ENCODE measurements around the gene STAC2.
"Not testable (repeated sequence)": the region's sequence is repeated elsewhere in the genome, so short reads cannot be mapped to it uniquely, and the experiment has no call there.

The STAC2 gene

GRCh38 chr17:39186481-39187002 is 39.2 kb downstream of the STAC2 start:
- DNase-seq (ENCODE audit: low read depth), result no peak

GRCh38 chr17:39183720-39184119 is 42.0 kb downstream of the STAC2 start:
- no peak for DNase-seq (ENCODE audit: low read depth)

GRCh38 chr17:39183045-39183444 is 42.7 kb downstream of the STAC2 start:
- DNase-seq (ENCODE audit: low read depth), result no peak

DNA sequence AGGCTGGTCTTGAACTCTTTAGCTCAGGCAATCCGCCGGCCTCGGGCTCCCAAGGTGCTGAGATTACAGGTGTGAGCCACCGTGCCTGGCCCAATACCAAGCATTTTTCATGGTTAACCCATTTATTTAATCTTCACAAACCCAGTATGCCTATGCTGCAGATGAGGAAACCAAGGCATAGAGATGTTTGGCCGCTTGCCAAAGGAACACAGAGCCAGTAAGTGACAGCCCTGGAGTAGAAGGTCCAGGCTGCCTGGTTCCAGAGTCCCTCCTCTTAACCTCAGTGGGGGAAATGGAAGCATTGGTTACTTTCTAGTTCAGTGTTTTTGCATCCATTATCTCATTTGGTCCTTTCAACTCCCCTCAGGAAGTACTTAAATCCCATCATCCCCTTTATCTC is 44.4 kb downstream of the STAC2 start:
- no peak for DNase-seq (ENCODE audit: low read depth)

GRCh38 chr17:39178536-39178935 is 47.2 kb downstream of the STAC2 start:
- DNase-seq (ENCODE audit: low read depth), result no peak

DNA sequence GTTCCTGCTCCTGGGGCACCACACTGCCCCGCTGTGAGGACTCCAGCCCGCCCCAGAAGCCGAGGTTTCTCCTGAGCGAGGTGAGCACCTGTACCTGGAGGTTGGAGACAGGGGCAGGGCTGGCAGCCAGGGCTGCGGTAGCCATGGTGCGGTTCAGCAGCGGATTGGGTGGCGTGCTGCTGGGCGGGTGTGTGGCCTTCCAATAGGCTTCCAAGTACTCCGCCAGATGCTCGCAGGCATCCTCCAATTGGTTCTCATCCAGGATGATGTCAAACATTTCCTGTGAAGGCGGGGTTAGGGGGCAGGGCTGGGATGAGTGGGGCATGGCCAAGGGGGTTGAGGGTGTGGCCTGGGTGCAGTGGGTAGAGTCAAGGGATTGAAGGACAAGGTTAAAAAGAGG is 48.5 kb downstream of the STAC2 start:
- no peak for DNase-seq (ENCODE audit: low read depth)

DNA sequence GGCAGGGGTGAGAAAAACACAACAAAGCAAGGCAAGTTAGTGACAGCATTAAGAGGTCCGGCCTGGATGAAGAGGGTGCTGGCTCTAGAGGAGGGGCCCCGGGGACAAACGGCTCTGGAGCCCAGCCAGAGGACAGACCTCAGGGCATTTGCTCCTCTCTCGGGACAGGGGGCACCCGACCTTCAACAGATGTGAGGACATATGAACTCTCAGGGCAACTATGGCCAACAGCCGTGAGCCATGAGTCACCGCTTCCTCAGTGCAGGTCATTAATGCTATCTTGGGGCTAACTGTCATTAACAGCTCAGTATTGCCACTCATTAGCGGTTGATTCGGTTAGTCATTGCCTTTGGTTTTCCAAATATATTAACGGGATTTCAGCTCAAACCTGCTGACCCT is 50.1 kb downstream of the STAC2 start:
- DNase-seq (ENCODE audit: low read depth), result no peak

DNA sequence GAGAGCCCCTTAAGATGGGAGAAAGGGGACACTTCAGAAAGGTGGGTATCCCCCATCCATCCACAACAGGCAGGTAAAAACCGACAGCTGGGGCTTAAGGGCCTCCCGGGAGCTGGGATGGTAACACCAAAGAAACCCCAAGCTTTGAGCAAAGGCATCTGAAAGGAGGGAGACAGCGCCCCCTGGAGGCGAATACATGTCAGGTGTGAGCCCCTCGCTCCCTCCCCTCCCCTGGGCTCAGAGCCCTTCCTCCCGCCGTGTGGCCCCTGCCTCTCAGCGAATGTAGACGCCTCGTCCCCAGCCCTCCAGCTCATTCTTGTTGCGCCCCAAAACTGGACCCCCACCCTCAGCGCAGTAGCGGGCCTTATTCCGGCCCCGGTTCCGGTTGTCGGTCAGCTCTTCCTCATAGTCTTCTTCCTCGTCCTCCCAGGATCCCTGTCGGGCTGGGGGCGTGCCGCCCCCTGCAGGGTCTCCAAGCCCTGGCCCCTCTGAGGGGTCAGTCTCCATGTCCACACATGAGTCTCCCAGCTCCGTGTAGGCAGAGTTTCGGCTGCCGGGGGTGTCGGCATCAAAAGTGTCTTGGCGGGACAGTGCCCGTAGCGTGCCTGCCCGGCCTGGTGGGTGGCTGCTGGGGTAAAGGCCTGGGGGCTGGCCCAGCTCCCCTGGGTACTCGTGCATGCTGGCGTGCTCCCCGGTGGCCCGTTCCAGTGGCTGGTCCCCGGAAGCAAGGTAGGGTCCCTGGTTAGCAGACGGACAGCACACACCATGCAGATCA is 50.6 kb downstream of the STAC2 start:
- DNase-seq (ENCODE audit: low read depth), result no peak

DNA sequence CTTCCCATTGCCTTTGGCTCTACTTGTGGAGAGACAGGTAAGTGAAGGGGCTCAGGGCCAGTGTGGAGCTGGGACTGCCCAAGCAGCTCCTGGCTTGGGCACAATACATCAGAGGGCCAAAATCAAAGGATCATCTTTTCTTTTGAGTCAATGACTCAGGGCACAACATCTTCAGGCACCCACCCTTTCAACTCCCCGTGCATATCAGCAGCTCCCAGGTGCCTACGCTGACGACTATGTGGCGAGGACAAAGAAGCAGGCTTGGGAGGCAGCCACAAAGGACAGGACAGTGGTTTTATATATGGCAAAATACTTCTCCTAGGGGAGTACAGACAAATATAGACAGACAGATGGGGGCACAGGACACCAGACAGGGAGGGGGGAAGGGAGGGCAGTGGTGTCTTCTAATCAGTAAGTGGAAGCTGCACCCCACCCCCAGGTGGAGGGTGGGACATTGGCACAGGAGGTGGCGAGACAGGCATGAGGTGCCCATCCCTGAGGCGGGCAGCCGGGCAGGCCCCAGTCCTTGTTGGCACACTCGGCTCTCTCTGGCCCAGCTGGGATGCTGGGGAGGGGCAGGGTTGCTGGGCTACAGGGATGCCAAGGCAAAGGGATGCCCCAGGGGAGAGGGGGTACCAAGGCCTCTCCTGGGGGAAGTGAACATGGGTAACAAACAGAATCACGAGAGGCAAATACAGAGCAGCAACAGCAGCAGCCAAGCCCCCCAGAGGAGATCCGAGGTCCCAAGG is 52.0 kb downstream of the STAC2 start:
- DNase-seq (ENCODE audit: low read depth), result no peak

- no peak for DNase-seq (ENCODE audit: low read depth)
Measured at GRCh38 chr17:39173080-39173479, 52.7 kb downstream of the STAC2 start.

GRCh38 chr17:39171933-39172332 is 53.8 kb downstream of the STAC2 start:
- DNase-seq (ENCODE audit: low read depth), result no peak

DNA sequence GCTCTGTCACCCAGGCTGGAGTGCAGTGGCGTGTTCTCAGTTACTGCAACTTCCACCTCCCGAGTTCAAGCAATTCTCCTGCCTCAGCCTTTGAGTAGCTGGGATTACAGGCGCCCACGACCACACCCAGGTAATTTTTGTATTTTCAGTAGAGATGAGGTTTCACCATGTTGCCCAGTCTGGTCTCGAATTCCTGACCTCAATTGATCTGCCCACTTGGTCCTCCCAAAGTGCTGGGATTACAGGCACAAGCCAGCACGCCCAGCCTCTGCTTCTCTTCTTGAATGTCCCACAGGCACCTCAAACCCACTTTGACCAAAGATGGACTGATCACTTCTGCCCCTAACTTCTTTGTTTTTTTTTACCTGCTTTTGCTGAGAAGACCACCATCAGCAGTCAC is 55.2 kb downstream of the STAC2 start:
- no peak for DNase-seq (ENCODE audit: low read depth)

GRCh38 chr17:39170109-39170508 is 55.6 kb downstream of the STAC2 start:
- no peak for DNase-seq (ENCODE audit: low read depth)

- no peak for DNase-seq (ENCODE audit: low read depth)
Measured at GRCh38 chr17:39169518-39169917, 56.2 kb downstream of the STAC2 start.

- DNase-seq (ENCODE audit: low read depth), result no peak
Measured at GRCh38 chr17:39169101-39169500, 56.6 kb downstream of the STAC2 start.

GRCh38 chr17:39168503-39168902 is 57.2 kb downstream of the STAC2 start:
- not testable (repeated sequence) for DNase-seq (ENCODE audit: low read depth)

DNA sequence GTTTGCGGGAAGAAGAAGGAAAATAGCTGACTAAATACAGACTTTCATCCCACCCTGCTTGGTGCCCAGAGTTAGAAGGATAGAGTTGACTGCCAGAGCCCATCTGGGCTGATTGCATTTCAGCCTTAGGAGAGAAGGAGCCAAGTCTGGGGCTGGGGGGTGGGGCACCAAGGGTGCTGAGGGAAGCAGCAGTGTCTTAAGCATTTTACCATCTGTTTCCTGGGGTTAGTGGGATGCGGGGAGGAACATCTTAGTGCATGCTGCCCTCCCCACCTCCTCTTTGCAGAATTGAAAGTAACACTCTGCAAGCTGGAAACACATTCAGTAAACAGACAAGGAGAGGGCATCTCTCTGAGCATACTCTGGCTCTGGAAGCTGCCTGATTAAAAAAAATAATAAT is 58.3 kb downstream of the STAC2 start:
- no peak for DNase-seq (ENCODE audit: low read depth)

DNA sequence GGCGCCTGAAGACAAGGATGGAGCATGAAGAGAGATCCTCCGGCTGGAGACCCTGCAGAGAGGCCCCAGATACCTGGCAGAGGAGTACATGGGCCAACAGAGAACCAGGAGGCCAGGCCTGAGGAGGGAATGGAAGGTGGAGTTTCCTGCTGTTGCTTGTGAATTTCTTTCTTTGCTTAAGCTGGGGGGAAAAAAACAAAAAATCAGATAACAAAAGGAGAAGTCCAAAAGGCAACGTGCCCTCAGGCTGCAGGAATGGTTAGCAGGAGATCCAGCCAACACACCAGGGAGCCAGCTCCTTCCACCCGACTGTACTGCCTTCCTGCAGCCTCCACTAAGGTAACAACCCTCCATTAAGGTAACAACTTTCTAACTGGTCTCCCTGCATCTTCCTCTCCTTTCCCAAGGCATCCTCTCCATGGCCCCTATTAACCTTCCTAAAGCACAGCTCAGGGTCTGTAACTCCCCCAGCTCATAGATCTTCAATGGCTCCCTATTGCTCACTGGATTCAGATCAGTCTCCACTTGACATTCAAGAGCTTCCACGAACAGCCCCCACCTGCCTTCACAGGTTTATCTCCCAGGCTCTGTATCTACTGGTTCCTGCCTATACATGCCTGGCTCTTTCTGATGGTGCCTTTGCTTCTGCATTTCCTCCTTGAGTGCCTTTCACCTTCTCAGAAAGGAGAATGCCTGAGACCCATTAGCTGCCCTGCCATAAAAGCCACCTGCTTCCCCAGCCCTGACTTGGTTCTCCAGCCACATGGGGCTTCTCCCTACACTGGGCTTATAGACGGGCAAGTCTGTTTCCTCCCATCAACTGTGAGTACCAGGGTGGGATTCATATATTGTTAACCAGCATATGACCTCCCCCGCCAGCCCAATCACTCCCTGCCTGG is 59.1 kb downstream of the STAC2 start:
- DNase-seq (ENCODE audit: low read depth), result no peak

DNA sequence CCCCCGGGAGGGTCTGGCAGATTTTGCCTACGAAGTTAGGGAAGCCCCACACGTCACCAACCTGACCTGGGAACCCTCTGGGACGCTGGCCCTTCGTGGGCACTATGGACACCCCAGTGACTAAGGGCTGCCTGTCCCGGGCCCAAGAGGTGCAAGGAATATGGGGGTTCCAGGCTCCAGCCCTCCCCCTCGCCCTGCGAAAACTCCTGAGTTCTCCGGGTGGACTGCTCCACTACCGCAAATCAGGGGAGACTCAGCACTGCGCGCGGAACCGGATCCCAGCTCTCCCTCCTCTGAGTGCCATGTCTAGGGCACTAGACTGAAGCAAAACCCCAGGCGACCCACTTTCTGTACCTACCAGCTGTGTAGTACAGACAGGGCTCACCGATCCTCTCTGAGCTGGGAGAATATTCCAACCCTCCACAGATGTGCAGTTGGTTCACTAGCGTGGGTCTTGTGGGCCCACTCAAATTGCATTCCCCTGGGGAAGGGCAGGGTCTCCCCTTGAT is 59.9 kb downstream of the STAC2 start, which contains the start of gene ARL5C:
TSS of gene ARL5C (minus strand) at position 321 of the 509 bp plus-strand sequence. CDS start 401 bp downstream, outside the sequence.
- DNase-seq (ENCODE audit: low read depth), result no peak

GRCh38 chr17:39165178-39165840 is 60.4 kb downstream of the STAC2 start:
- DNase-seq (ENCODE audit: low read depth), result no peak

DNA sequence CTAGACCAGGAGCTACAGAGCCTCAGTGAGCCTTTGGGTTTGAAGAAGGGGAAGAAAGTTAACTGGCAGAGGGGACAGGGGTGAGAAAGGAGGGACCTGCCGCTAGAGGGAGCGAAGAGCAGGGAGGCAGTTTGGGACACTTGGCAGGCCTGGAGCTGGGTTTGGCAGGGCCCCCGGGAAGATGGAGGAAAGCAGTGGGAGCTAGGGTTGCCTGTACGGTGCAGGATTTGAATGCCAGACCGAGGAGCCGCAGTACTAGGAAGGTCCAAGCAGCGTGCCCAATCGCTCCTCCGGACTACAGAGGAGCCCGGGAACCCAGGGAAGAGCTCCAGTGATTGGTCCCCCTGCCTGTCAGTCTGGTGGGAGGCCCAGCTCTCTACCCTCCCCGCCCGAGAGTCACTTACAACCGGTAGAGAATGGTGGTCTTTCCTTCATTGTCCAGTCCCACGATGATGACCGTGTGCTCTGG is 61.0 kb downstream of the STAC2 start:
- DNase-seq (ENCODE audit: low read depth), result no peak

Data from HS-5 (cell line).